SKM-1 (cell line): ENCODE results near the gene CDCA4.

Experiments
- DNase-seq: peaks from one replicate; lab custom pipeline; 2025; ENCODE audit not compliant: unreplicated experiment; lab: John Stamatoyannopoulos, UW

CDCA4 gene

GRCh38 chr14:104964546-104964945 lies 56.3 kb downstream of the CDCA4 start:
- DNase-seq = no peak
